Karpas-422 (cell line): ENCODE measurements around the gene LCN10. TPM values are rescaled to one million over a fixed set of nuclear protein-coding genes. Genes with fewer than 3 reads are reported as not detected.

Experiments used
- DNase-seq: peaks from one replicate; pipeline ENCODE4 v3.0.0-alpha.2; 2015
- H2AFZ ChIP-seq: fragments of 200-600 bp; sonication (generic); 2 replicates; pipeline ENCODE4 v1.6.1; 2014; ENCODE audit warnings: antibody characterized with exemption, low read length, mixed read lengths
- H3K27ac ChIP-seq: fragments of 200-600 bp; sonication (generic); 2 replicates; pipeline ENCODE4 v1.5.1; 2014; ENCODE audit warnings: mild to moderate bottlenecking, low read length, moderate library complexity
- H3K27me3 ChIP-seq: fragments of 200-600 bp; sonication (generic); 2 replicates; pipeline ENCODE4 v1.6.1; 2014; ENCODE audit warnings: low read length, mixed read lengths
- H3K36me3 ChIP-seq: fragments of 200-600 bp; sonication (generic); 2 replicates; pipeline ENCODE4 v1.6.1; 2014; ENCODE audit warnings: low read length, mixed read lengths; ENCODE audit not compliant: insufficient read depth
- H3K4me1 ChIP-seq: fragments of 200-600 bp; sonication (generic); 2 replicates; pipeline ENCODE4 v1.6.1; 2014; ENCODE audit warnings: mild to moderate bottlenecking, low read length, mixed read lengths
- H3K4me2 ChIP-seq: fragments of 200-600 bp; sonication (generic); 2 replicates; pipeline ENCODE4 v1.6.1; 2014; ENCODE audit warnings: low read length, low read depth, mild to moderate bottlenecking; ENCODE audit not compliant: poor library complexity, severe bottlenecking
- H3K4me3 ChIP-seq: fragments of 200-600 bp; sonication (generic); 2 replicates; pipeline ENCODE4 v1.5.1; 2014; ENCODE audit warnings: mild to moderate bottlenecking, antibody characterized with exemption, low read length, mixed read lengths
- H3K79me2 ChIP-seq: fragments of 200-600 bp; sonication (generic); 2 replicates; pipeline ENCODE4 v1.6.1; 2014; ENCODE audit warnings: mild to moderate bottlenecking, low read length, mixed read lengths
- H3K9ac ChIP-seq: fragments of 200-600 bp; sonication (generic); 2 replicates; pipeline ENCODE4 v1.6.0; 2014; ENCODE audit warnings: low read length
- H3K9me2 ChIP-seq: fragments of 200-600 bp; sonication (generic), shearing (Covaris generic); replicated peaks from 2 replicates; pipeline ENCODE4 v1.6.0; 2014; ENCODE audit warnings: mild to moderate bottlenecking, low read length, moderate library complexity; ENCODE audit not compliant: insufficient read depth
- H3K9me3 ChIP-seq: fragments of 300-700, 200-600 bp; sonication (generic); 2 replicates; pipeline ENCODE4 v1.6.1; 2014; ENCODE audit warnings: low read length, mixed read lengths
- H4K20me1 ChIP-seq: fragments of 200-600 bp; sonication (generic); 2 replicates; pipeline ENCODE4 v1.6.1; 2014; ENCODE audit warnings: mild to moderate bottlenecking, antibody characterized with exemption, low read length, low read depth; ENCODE audit not compliant: insufficient read depth
- small RNA-seq: library from RNA; depleted of rRNA; stranded (forward); fragments of <200 nt; gene quantifications from one replicate; pipeline ENCODE3, GENCODE V24; 2014
- total RNA-seq: library from RNA; depleted of rRNA; stranded (reverse); fragments of >200 nt; shearing (Covaris generic); gene quantifications from 2 replicates; pipeline ENCODE4 v1.2.3, GENCODE V29; 2014; ENCODE audit warnings: low replicate concordance; rRNA removed

Gene LCN10
- total RNA-seq, 1 experiment from 2014 or later, result not detected

GRCh38 chr9:136688274-136689107 lies 54.2 kb downstream of the LCN10 start:
- Histone ChIP-seq H3K4me1 (peaks cover 14% of the 10 kb centered on the region), H3K27me3 (no peaks in the 10 kb centered on the region), H3K27ac (no peak overlapping the region), H3K9me3 (no peaks in the 10 kb centered on the region), H3K36me3 (no peaks in the 10 kb centered on the region), H3K9me2 (no peaks in the 10 kb centered on the region), H4K20me1 (peaks cover 12% of the 10 kb centered on the region), H3K4me2 (no peak overlapping the region), H3K9ac (no peak overlapping the region), H2AFZ (no peak overlapping the region), H3K4me3 (no peak overlapping the region), H3K79me2 (peaks cover 7% of the 10 kb centered on the region)
- no peak for DNase-seq

Small RNA genes lying within 50 kb of the gene (small RNA-seq; reads per million reads assigned to genes)
- not detected for gene ATP6V1G1P3
- not detected for gene MIR6722

Other genes starting within 250 kb of the LCN10 start
- 4.3 and 15.0 TPM in 2 replicates for gene NOTCH1, start 196.9 kb downstream of the LCN10 start, total RNA-seq
- gene EGFL7, start 80.0 kb downstream of the LCN10 start, total RNA-seq, result not detected in 2 replicates
- gene AGPAT2, start 55.5 kb downstream of the LCN10 start, total RNA-seq, result 12.3 and 38.5 TPM in 2 replicates
- not detected in 2 replicates for gene DIPK1B, start 30.4 kb downstream of the LCN10 start, total RNA-seq
- gene LCN6, start 5.6 kb upstream of the LCN10 start, total RNA-seq, result not detected in 2 replicates
- not detected in 2 replicates for gene LCN8, start 15.3 kb upstream of the LCN10 start, total RNA-seq
- not detected in 2 replicates for gene LCN15, start 21.6 kb upstream of the LCN10 start, total RNA-seq
- 20.5 and 61.8 TPM in 2 replicates for gene TMEM141, start 48.4 kb upstream of the LCN10 start, total RNA-seq
- gene CCDC183, start 53.4 kb upstream of the LCN10 start, total RNA-seq, result 1.6 TPM in 1 of 2 replicates, not detected in the other
- 43.1 and 78.1 TPM in 2 replicates for gene RABL6, start 65.0 kb upstream of the LCN10 start, total RNA-seq
- 1.9 and 5.0 TPM in 2 replicates for gene AJM1, start 99.5 kb upstream of the LCN10 start, total RNA-seq
- gene PHPT1, start 106.5 kb upstream of the LCN10 start, total RNA-seq, result 82.5 and 164 TPM in 2 replicates
- 7.9 TPM in 2 replicates for gene MAMDC4, start 109.4 kb upstream of the LCN10 start, total RNA-seq
- gene EDF1, start 123.4 kb upstream of the LCN10 start, total RNA-seq, result 152 and 302 TPM in 2 replicates
- gene TRAF2, start 143.6 kb upstream of the LCN10 start, total RNA-seq, result 6.3 and 11.3 TPM in 2 replicates
- 37.3 and 103 TPM in 2 replicates for gene FBXW5, start 201.8 kb upstream of the LCN10 start, total RNA-seq
- not detected in 2 replicates for gene C8G, start 202.3 kb upstream of the LCN10 start, total RNA-seq
- gene LCN12, start 209.3 kb upstream of the LCN10 start, total RNA-seq, result not detected in 2 replicates
- gene PTGDS, start 234.6 kb upstream of the LCN10 start, total RNA-seq, result not detected in 2 replicates
- gene LCNL1, start 240.1 kb upstream of the LCN10 start, total RNA-seq, result not detected in 2 replicates
- 20.1 and 62.6 TPM in 2 replicates for gene PAXX, start 249.5 kb upstream of the LCN10 start, total RNA-seq